Measurements from ENCODE around the gene LAS1L.

LAS1L gene

DNA sequence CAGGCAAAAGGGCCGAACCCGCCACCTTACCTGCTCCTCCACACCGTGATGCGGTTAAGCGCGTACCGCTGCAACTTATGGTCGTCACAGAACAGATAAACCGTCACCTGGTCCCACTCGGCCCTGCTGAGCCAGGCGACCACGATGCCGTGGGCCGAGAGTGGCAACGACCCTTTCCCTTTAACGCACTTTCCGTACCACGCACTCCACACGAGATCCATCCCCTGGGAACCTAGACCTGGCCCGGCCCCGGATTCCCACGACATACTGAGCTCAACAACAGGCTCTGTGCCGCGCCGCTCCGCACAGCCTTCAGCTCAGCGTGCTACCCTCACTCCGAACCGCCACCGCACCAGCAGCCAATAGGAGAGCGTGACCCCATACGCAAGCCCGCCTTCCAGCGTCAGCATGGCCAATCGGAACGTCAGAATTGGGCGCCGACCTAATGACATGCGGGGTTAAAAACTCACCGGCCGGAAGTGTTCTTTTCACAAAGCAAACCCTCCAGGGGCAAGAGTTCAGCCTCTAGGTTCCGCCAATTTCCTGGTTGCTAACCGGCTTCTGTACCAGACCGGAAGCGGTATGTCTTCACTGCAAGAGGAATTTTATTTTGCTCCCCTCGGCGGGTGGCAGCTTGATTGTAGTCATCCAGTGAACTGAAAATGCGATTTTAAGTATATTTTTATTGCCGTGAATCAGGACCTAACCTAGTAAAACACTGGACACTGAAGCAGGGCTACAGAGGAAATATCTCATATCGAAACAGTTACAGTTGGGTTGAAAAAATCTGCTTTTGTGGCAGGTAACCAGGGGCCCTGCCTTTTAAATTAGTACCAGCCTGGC lies at the start of gene LAS1L:
Gene LAS1L, minus strand, starts transcription at position 338 of the 843 bp plus-strand sequence. Its CDS starts 72 bp downstream, at position 266.
- Histone ChIP-seq H3K4me1 (ENCODE audit: insufficient read depth, low read length, poor library complexity, severe bottlenecking) (peaks cover 4% of the 10 kb centered on the region), H3K79me2 (ENCODE audit: insufficient read depth, low read length) (peaks cover 27% of the 10 kb centered on the region), H3K4me2 (ENCODE audit: low read depth, low read length, poor library complexity, severe bottlenecking) (peak within 1 kb of the TSS; percentile 94), H3K36me3 (ENCODE audit: insufficient read depth, low read length) (peaks cover 4% of the 10 kb centered on the region; the same call in 1 of the 2 replicates), H3K4me3 (ENCODE audit: low read length, poor library complexity, severe bottlenecking) (peak within 1 kb of the TSS; percentile 98), H3K27me3 (ENCODE audit: insufficient read depth, low read length, poor library complexity, severe bottlenecking) (no peaks in the 10 kb centered on the region), H2AFZ (ENCODE audit: low read length) (peak within 1 kb of the TSS; percentile 90), H3F3A (ENCODE audit: low read depth) (no peaks in the 10 kb centered on the region), H3K9me3 (ENCODE audit: insufficient read depth, low read depth, low read length) (no peaks in the 10 kb centered on the region), H4K20me1 (ENCODE audit: insufficient read depth, low read length, poor library complexity, severe bottlenecking) (peaks cover 12% of the 10 kb centered on the region), H3K9me2 (replicated peaks; ENCODE audit: low read depth, low read length) (no peaks in the 10 kb centered on the region), H3K9ac (ENCODE audit: low read depth, low read length, poor library complexity, severe bottlenecking) (peak within 1 kb of the TSS; percentile 89)
- TF ChIP-seq, protein P1, sequence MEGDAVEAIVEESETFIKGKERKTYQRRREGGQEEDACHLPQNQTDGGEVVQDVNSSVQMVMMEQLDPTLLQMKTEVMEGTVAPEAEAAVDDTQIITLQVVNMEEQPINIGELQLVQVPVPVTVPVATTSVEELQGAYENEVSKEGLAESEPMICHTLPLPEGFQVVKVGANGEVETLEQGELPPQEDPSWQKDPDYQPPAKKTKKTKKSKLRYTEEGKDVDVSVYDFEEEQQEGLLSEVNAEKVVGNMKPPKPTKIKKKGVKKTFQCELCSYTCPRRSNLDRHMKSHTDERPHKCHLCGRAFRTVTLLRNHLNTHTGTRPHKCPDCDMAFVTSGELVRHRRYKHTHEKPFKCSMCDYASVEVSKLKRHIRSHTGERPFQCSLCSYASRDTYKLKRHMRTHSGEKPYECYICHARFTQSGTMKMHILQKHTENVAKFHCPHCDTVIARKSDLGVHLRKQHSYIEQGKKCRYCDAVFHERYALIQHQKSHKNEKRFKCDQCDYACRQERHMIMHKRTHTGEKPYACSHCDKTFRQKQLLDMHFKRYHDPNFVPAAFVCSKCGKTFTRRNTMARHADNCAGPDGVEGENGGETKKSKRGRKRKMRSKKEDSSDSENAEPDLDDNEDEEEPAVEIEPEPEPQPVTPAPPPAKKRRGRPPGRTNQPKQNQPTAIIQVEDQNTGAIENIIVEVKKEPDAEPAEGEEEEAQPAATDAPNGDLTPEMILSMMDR (conservative IDR thresholded peaks at IDR 0.05; ENCODE audit: low read length): no peak
- TF ChIP-seq EZH2phosphoT487 (IDR thresholded peaks at IDR 0.05; ENCODE audit: borderline replicate concordance): no peak

- H2AFZ ChIP-seq (ENCODE audit: low read length): no peak overlapping the region
- no peaks in the 10 kb centered on the region for H3K36me3 ChIP-seq (ENCODE audit: insufficient read depth, low read length)
- no peaks in the 10 kb centered on the region for H3F3A ChIP-seq (ENCODE audit: low read depth)
- H3K4me1 ChIP-seq (ENCODE audit: insufficient read depth, low read length, poor library complexity, severe bottlenecking): no peaks in the 10 kb centered on the region
- H3K79me2 ChIP-seq (ENCODE audit: insufficient read depth, low read length): no peaks in the 10 kb centered on the region
- TF ChIP-seq EZH2phosphoT487 (IDR thresholded peaks at IDR 0.05; ENCODE audit: borderline replicate concordance): no peak
- TF ChIP-seq, protein P1 (conservative IDR thresholded peaks at IDR 0.05; ENCODE audit: low read length): no peak
- no peaks in the 10 kb centered on the region for H4K20me1 ChIP-seq (ENCODE audit: insufficient read depth, low read length, poor library complexity, severe bottlenecking)
- H3K9me3 ChIP-seq (ENCODE audit: insufficient read depth, low read depth, low read length): no peaks in the 10 kb centered on the region
- H3K4me2 ChIP-seq (ENCODE audit: low read depth, low read length, poor library complexity, severe bottlenecking): peak overlapping the region; percentile 46
- H3K9me2 ChIP-seq (replicated peaks; ENCODE audit: low read depth, low read length): no peaks in the 10 kb centered on the region
- H3K4me3 ChIP-seq (ENCODE audit: low read length, poor library complexity, severe bottlenecking): no peak overlapping the region
- no peaks in the 10 kb centered on the region for H3K27me3 ChIP-seq (ENCODE audit: insufficient read depth, low read length, poor library complexity, severe bottlenecking)
- no peak overlapping the region for H3K9ac ChIP-seq (ENCODE audit: low read depth, low read length, poor library complexity, severe bottlenecking)
Observed at GRCh38 chrX:65582450-65583082, 48.0 kb upstream of the LAS1L start.

- Histone ChIP-seq H3K79me2 (ENCODE audit: insufficient read depth, low read length) (no peaks in the 10 kb centered on the region), H3K9me3 (ENCODE audit: insufficient read depth, low read depth, low read length) (no peaks in the 10 kb centered on the region), H3K9ac (ENCODE audit: low read depth, low read length, poor library complexity, severe bottlenecking) (no peak overlapping the region), H3K4me3 (ENCODE audit: low read length, poor library complexity, severe bottlenecking) (no peak overlapping the region), H3K4me1 (ENCODE audit: insufficient read depth, low read length, poor library complexity, severe bottlenecking) (no peaks in the 10 kb centered on the region), H2AFZ (ENCODE audit: low read length) (peak overlapping the region; percentile 87), H4K20me1 (ENCODE audit: insufficient read depth, low read length, poor library complexity, severe bottlenecking) (no peaks in the 10 kb centered on the region), H3F3A (ENCODE audit: low read depth) (no peaks in the 10 kb centered on the region), H3K36me3 (ENCODE audit: insufficient read depth, low read length) (no peaks in the 10 kb centered on the region), H3K9me2 (replicated peaks; ENCODE audit: low read depth, low read length) (no peaks in the 10 kb centered on the region), H3K4me2 (ENCODE audit: low read depth, low read length, poor library complexity, severe bottlenecking) (peak overlapping the region; percentile 46), H3K27me3 (ENCODE audit: insufficient read depth, low read length, poor library complexity, severe bottlenecking) (no peaks in the 10 kb centered on the region)
- TF ChIP-seq, protein P1 (conservative IDR thresholded peaks at IDR 0.05; ENCODE audit: low read length): peak; percentile 78
- no peak for TF ChIP-seq EZH2phosphoT487 (IDR thresholded peaks at IDR 0.05; ENCODE audit: borderline replicate concordance)
Observed at GRCh38 chrX:65581661-65582339, 47.2 kb upstream of the LAS1L start.

Data from Loucy (cell line).